Gastroesophageal sphincter (tissue), 4 donors: ENCODE results near the gene ZFHX3. TPM values are rescaled to one million over a fixed set of nuclear protein-coding genes. Genes with fewer than 3 reads are reported as not detected.

Source experiments
- ATAC-seq: fragments of 150-250 bp; one replicate; pipeline ENCODE4 v1.9.1; 2016; ENCODE audit warnings: mild to moderate bottlenecking, moderate library complexity
- H3K27ac ChIP-seq, 4 donors: fragments of 200-600 bp; sonication (generic) in 3 of 4; 1 replicate in 3 of 4; 2 replicates in 1 of 4; pipeline ENCODE4 v1.5.1; 2016 to 2019
- H3K27me3 ChIP-seq: fragments of 200-600 bp; sonication (generic); one replicate; pipeline ENCODE4 v1.5.1; 2019
- H3K36me3 ChIP-seq, 2 donors: fragments of 200-600 bp; sonication (generic); one replicate each; pipeline ENCODE4 v1.5.1; 2019; ENCODE audit warnings: control low read depth in 1 of 2
- H3K4me1 ChIP-seq, 3 donors: fragments of 200-600 bp; sonication (generic); 1 replicate in 2 of 3; 2 replicates in 1 of 3; pipeline ENCODE4 v1.5.1; 2016 to 2019; ENCODE audit warnings: control low read depth in 2 of 3
- H3K4me3 ChIP-seq, 2 donors: fragments of 200-600 bp; sonication (generic); one replicate each; pipeline ENCODE4 v1.5.1; 2019; ENCODE audit warnings: mild to moderate bottlenecking in 1 of 2, moderate library complexity in 1 of 2
- H3K9me3 ChIP-seq, 3 donors: fragments of 200-600 bp; sonication (generic); one replicate each; pipeline ENCODE4 v1.5.1; 2017 to 2019; ENCODE audit warnings: control low read depth in 2 of 3
- EP300 ChIP-seq: sonication (generic); formaldehyde crosslinking; IDR thresholded peaks from one replicate; pipeline ENCODE4 v1.6.1; 2017; ENCODE audit warnings: antibody characterized with exemption, mild to moderate bottlenecking
- POLR2A ChIP-seq, 2 donors: fragments of 450-650 bp; IDR thresholded peaks; one replicate each; pipeline ENCODE4 v1.6.1; 2017; ENCODE audit warnings: antibody characterized with exemption in 2 of 2, mild to moderate bottlenecking in 2 of 2, moderate library complexity in 1 of 2
- POLR2AphosphoS5 ChIP-seq: sonication (generic); formaldehyde crosslinking; IDR thresholded peaks from one replicate; pipeline ENCODE4 v1.6.1; 2017; ENCODE audit warnings: antibody characterized with exemption
- WGBS, 2 donors: methylation state at CpG; one replicate each; pipeline ENCODE4 v1.1.5; 2018; ENCODE audit warnings: low coverage in 1 of 2; 5-methylcytosine and 5-hydroxymethylcytosine counted together
- total RNA-seq, 4 donors: library from RNA; depleted of rRNA; stranded (reverse); fragments of >200 nt; gene quantifications; one replicate each; pipeline ENCODE4 v1.1.0, GENCODE V29; 2016
- TF ChIP-seq, protein P1 (sequence below), 4 experiments: fragments of 200-600 bp in 2 of 4; fragments of 450-650 bp in 2 of 4; sonication (generic) in 1 of 4; IDR thresholded peaks; one replicate each; pipeline ENCODE4 v1.5.1; 2017 to 2019; ENCODE audit warnings: antibody characterized with exemption in 4 of 4, mild to moderate bottlenecking in 2 of 4, moderate library complexity in 2 of 4

ZFHX3 gene
- total RNA-seq, 4 donors from 2014 or later = 24.0 to 47.1 (median 29.5) TPM

DNA sequence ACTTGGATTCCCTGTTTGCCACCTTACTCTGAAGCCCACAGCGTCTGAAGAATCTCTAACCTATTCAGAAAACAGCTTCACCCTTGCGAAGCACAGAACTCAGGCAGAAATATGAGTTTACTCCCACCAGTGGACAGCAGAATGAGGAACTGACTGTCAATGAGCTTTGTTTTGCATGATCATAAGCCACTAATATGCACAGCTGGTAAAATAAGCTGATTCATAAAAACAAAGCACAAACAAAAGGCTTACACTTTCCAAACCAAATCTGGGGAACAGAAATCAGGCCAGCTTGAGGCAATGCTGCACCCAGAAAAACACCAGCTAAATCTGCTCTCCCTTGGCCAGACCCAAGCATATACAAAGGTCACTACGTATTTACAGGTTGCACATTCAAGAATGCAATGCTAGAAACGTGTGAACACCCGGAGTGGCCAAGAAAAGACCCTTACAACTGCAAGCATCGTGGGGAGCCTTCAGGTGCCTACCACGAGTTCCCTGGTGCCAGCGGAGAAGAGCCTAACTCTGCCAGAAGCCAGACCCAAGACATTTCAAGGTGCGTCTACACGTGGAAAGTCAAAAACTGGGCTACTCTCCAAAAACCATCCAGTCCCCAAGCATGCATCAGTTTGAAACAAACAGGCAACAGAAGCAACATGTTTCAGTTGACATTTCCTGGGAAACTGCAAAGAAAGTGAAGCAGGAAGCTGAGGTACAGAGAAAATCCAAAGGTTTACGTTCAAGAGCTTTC lies 207.1 kb downstream of the ZFHX3 start:
- ATAC-seq = no peak
- TF ChIP-seq POLR2AphosphoS5 (no peak), POLR2A (IDR thresholded peaks at IDR 0.05) (no peak), EP300 (no peak)
- TF ChIP-seq, protein P1, sequence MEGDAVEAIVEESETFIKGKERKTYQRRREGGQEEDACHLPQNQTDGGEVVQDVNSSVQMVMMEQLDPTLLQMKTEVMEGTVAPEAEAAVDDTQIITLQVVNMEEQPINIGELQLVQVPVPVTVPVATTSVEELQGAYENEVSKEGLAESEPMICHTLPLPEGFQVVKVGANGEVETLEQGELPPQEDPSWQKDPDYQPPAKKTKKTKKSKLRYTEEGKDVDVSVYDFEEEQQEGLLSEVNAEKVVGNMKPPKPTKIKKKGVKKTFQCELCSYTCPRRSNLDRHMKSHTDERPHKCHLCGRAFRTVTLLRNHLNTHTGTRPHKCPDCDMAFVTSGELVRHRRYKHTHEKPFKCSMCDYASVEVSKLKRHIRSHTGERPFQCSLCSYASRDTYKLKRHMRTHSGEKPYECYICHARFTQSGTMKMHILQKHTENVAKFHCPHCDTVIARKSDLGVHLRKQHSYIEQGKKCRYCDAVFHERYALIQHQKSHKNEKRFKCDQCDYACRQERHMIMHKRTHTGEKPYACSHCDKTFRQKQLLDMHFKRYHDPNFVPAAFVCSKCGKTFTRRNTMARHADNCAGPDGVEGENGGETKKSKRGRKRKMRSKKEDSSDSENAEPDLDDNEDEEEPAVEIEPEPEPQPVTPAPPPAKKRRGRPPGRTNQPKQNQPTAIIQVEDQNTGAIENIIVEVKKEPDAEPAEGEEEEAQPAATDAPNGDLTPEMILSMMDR (IDR thresholded peaks at IDR 0.05) = no peak
- H3K27ac ChIP-seq = no peak overlapping the region

DNA sequence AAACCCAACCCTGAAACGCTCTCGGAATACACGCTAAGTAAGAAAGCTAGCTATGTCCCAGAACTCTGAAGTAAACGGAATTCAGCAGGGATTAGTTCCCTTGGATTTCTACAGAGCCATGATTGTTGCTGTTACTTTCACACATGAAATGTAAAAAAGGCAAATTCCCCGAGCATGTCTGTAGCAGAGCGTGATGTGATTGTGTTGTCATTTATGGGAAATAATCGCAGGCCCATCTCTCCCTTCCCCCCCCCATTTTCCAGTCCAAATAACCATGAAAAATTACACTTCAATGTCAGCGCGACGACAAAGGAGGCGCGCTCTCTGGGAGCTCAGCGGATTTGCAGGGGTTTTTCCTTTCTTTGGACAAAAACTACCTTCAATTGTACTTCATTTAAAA lies 209.0 kb downstream of the ZFHX3 start:
- H3K4me1 ChIP-seq = peaks cover 0 to 38% (median 0%) of the 10 kb centered on the region in 3 donors
- no peaks in the 10 kb centered on the region for H3K27me3 ChIP-seq
- H3K36me3 ChIP-seq = no peaks in the 10 kb centered on the region
- 90 to 97% methylated on average over 8 to 13 of the region's 13 CpGs for WGBS, 2 donors
- no peak for TF ChIP-seq POLR2A (IDR thresholded peaks at IDR 0.05)
- TF ChIP-seq, protein P1 (IDR thresholded peaks at IDR 0.05) = no peak
- peak; percentile 28 for TF ChIP-seq POLR2AphosphoS5
- TF ChIP-seq EP300 = no peak
- no peak overlapping the region for H3K4me3 ChIP-seq
- ATAC-seq = no peak
- no peaks in the 10 kb centered on the region for H3K9me3 ChIP-seq
- H3K27ac ChIP-seq = no peak overlapping the region

More for the DNA sequence above, 207.1 kb downstream of the ZFHX3 start:
- Histone ChIP-seq H3K27me3 (no peaks in the 10 kb centered on the region), H3K4me1 (peaks cover 0 to 40% (median 0%) of the 10 kb centered on the region in 3 donors), H3K36me3 (no peaks in the 10 kb centered on the region), H3K9me3 (no peaks in the 10 kb centered on the region), H3K4me3 (no peak overlapping the region)
- 65 to 76% methylated on average over 7 to 10 of the region's 11 CpGs for WGBS, 2 donors

DNA sequence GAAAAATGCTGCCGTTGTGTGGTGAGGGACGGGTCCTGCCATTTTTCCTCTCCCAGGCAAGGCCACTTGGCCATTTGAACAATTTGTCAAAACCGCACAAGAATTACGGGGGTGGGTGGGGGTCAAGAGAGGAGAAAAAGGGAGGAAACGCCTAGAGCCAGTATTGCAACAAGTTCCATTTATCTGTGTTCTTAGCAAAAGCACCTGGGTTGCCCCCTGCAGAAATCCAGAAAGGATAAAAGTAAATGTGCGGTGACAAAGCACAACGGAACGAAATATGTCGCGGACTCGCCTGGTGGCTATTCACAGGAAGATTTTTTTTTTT lies 209.4 kb downstream of the ZFHX3 start:
- H3K4me1 ChIP-seq = peaks cover 0 to 40% (median 0%) of the 10 kb centered on the region in 3 donors
- TF ChIP-seq POLR2A (IDR thresholded peaks at IDR 0.05) = no peak
- no peak for TF ChIP-seq EP300
- TF ChIP-seq, protein P1 (IDR thresholded peaks at IDR 0.05) = no peak
- TF ChIP-seq POLR2AphosphoS5 = no peak
- ATAC-seq = no peak
- no peaks in the 10 kb centered on the region for H3K27me3 ChIP-seq
- WGBS, 2 donors = 79 to 80% methylated on average over 8 to 10 of the region's 11 CpGs
- peak overlapping the region in 1 of 4 donors; percentile 16 for H3K27ac ChIP-seq
- H3K36me3 ChIP-seq = no peaks in the 10 kb centered on the region
- H3K4me3 ChIP-seq = no peak overlapping the region
- no peaks in the 10 kb centered on the region for H3K9me3 ChIP-seq

DNA sequence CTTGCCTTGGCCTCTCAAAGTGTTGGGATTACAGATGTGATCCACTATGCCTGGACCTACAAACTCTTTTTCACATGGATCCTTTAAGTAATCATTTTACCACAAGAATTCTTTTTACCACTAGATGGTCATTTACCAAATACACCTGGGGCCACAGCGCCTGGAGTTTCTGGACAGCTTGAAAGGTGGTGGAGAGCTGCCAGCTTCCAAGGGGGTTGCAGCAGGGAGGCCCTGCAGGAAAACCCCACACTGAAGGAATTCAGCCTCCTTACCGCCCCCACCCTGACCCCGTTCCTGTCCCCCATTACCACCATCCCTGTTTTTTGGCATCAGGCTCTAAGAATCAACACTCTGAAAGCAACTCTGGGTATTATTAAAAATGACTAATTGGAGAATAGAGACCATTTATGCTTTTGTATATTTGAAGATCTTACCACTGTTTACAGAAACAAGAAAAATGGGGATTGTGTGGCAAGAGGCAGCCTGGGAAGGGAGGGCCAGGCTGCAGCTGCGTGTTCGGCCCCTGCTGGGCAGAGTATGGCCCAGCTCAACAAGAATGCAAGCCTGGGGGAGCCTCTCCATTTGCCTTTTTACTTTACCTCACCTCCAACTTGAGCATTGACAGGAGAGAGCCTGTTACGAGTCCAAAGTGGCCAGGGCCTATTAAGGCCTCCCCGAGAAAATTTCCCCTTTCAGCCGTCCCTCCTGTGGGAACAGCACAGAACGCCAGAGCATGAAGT lies 209.9 kb downstream of the ZFHX3 start:
- TF ChIP-seq, protein P1 (IDR thresholded peaks at IDR 0.05) = peak in 1 of 4 experiments; percentile 23
- TF ChIP-seq EP300 (no peak), POLR2AphosphoS5 (peak; percentile 88)
- Histone ChIP-seq H3K36me3 (no peaks in the 10 kb centered on the region), H3K4me3 (no peak overlapping the region), H3K27ac (peak overlapping the region in 1 of 4 donors; percentile 16), H3K9me3 (no peaks in the 10 kb centered on the region), H3K4me1 (peaks cover 0 to 45% (median 0%) of the 10 kb centered on the region in 3 donors), H3K27me3 (no peaks in the 10 kb centered on the region)
- ATAC-seq = no peak
- WGBS, 2 donors = 60 to 64% methylated on average over 3 to 7 of the region's 9 CpGs
